Activated naive CD4-positive, alpha-beta T cell treated with anti-CD3 and anti-CD28 coated beads, Interleukin-2, amount 50 U/mL, for 24 hours (primary cell): ENCODE measurements around the gene TFE3.

Experiments used
- H3K27ac Mint-ChIP-seq: one replicate; pipeline ENCODE4 v1.8.0; 2021; ENCODE audit warnings: mild to moderate bottlenecking, mixed read lengths
- H3K27me3 Mint-ChIP-seq: one replicate; pipeline ENCODE4 v1.8.0; 2021; ENCODE audit warnings: mixed read lengths
- H3K36me3 Mint-ChIP-seq: one replicate; pipeline ENCODE4 v1.8.0; 2021; ENCODE audit warnings: mixed read lengths
- H3K4me1 Mint-ChIP-seq: one replicate; pipeline ENCODE4 v1.8.0; 2021; ENCODE audit warnings: mixed read lengths
- H3K4me3 Mint-ChIP-seq: one replicate; pipeline ENCODE4 v1.8.0; 2021; ENCODE audit warnings: mild to moderate bottlenecking, mixed read lengths
- H3K9me3 Mint-ChIP-seq: one replicate; pipeline ENCODE4 v1.8.0; 2021; ENCODE audit warnings: mixed read lengths

The TFE3 gene, protein sequence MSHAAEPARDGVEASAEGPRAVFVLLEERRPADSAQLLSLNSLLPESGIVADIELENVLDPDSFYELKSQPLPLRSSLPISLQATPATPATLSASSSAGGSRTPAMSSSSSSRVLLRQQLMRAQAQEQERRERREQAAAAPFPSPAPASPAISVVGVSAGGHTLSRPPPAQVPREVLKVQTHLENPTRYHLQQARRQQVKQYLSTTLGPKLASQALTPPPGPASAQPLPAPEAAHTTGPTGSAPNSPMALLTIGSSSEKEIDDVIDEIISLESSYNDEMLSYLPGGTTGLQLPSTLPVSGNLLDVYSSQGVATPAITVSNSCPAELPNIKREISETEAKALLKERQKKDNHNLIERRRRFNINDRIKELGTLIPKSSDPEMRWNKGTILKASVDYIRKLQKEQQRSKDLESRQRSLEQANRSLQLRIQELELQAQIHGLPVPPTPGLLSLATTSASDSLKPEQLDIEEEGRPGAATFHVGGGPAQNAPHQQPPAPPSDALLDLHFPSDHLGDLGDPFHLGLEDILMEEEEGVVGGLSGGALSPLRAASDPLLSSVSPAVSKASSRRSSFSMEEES

DNA sequence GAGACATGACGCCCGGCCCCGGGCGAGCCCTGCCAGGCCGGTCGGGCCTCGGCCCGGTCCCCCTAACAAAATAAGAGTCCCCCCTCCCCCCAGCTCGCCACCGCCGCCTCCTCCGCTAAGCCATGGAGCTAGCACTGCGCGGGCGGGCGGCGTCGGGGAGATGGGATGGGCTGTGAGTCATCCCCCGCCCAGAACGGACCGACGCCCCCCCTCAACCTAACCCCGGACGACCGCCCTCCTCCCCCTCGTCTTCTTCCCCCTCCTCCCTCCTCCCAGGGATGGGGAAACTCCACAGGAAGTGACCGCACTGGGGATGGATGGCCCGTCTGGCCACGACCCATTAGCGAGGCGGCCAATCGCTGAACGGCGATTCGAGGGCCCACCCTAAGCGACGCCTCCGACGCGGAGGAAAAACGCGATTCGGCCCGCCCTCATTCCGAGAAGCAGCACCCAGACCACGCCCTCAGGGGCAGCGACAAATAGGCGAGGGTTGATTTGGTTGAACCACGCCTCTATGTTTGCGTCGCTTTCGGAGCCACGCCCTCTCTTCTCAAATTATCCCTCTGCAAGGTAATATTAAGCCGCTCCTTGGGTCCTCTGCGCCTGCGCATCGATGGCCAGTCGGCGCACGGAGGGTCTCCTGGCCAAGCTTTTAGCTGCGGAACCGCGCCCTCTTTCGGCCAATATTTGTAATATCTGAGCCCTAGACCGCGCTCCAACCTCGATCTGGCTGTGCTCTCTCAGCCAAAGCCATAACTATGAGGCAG, at the start of gene TFE3:
Gene TFE3 (minus strand): TSS at position 138 of the 767 bp plus-strand sequence. CDS start 131 bp downstream, at position 7.
- no peaks in the 10 kb centered on the region for H3K27me3 Mint-ChIP-seq
- H3K4me1 Mint-ChIP-seq, result peaks cover 32% of the 10 kb centered on the region
- H3K4me3 Mint-ChIP-seq, result peak within 1 kb of the TSS; percentile 90
- peak within 1 kb of the TSS; percentile 93 for H3K27ac Mint-ChIP-seq
- no peaks in the 10 kb centered on the region for H3K36me3 Mint-ChIP-seq
- H3K9me3 Mint-ChIP-seq, result no peaks in the 10 kb centered on the region

DNA sequence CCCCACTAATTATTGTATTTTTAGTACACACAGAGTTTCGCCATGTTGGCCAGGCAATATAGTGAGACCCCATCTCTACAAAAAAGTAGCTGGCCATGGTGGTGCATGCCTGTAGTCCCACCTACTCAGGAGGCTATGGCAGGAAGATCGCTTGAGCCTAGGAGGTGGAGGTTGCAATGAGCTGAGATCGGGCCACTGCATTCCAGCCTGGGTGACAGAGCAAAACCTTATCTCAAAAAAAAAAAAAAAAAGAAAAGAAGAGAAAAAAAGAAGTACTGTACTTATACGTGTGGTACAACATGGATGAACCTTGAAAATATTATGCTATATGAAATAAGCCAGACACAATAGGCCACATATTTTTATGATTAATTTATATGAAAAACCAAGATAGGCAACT, 46.4 kb upstream of the TFE3 start:
- no peak overlapping the region for H3K4me3 Mint-ChIP-seq
- H3K4me1 Mint-ChIP-seq, result no peaks in the 10 kb centered on the region
- no peak overlapping the region for H3K27ac Mint-ChIP-seq
- no peaks in the 10 kb centered on the region for H3K27me3 Mint-ChIP-seq
- H3K9me3 Mint-ChIP-seq, result no peaks in the 10 kb centered on the region
- no peaks in the 10 kb centered on the region for H3K36me3 Mint-ChIP-seq

DNA sequence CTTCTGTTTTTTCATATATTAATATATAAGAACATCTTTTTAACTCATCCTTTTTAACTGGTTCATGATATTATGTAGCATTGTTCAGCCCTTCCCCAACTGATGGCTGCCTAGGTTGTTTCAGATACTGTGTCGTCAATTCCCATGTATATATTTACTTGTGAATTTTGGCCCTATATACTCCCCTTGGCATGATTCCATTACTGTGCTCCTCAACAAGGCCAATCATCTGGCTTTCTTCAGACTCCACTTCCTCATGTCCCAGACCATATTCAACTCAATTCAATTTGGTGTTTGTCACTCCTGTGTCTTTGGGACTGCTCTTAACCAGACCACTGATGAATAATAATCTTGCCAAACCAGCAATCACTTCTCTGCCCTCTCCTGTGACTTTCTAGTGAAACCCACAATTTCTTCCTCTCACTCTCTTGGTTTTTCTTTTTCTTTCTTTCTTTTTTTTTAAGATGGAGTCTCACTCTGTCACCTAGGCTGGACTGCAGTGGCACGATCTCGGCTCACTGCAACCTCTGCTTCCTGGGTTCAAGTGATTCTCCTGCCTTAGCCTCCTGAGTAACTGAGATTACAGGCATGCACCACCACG, 39.2 kb upstream of the TFE3 start:
- H3K4me1 Mint-ChIP-seq, result peaks cover 10% of the 10 kb centered on the region
- H3K27ac Mint-ChIP-seq, result no peak overlapping the region

DNA sequence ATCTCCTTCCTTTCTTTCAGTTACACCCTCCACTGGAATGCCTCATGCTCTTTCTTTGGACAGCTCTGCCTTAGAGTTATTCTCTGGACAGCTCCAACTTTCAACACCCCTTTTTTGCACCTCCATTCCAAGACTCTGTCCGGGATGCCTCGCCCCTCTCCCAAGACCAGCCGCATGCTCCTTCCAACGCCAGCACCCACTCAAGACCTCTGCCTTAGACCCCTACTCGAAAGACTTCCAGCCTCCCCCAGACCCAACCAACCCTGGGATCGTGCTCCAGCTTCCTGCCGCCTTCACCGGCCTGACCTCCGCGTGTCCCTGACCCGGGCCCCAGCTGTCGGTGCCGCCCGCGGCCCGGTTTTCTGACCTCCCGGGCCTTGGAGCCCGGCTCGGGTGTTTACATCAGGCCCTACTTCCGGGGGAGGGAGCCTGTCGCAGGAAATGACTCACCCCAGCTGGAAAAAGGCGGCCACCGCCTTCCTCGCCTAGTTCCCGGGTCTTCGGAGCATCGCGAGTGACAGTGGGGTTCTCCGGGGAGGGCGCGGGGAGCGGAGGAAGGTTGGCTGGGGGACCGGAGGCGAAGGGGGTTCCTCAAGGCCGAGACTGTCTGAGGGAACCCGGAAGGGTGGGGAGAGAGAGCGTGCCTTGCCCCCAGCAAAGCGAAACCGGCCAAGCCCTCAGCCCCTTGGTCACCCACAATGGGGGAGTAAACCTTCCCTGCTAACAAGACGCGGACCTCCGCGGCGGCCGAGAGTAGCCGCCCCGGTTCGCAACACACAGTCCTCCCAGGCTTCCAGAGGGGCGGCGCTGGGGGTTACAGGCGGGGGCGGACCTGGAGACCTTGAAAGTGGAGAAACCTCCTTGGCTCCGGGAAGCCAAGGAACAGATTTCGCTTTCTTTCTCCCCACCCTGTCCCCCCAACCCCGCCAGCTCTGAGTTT, 36.6 kb upstream of the TFE3 start, which contains the start of gene WDR45:
Gene WDR45 (minus strand): TSS at position 399 of the 940 bp plus-strand sequence. CDS start 1,792 bp downstream, outside the sequence.
- H3K4me3 Mint-ChIP-seq, result peak within 1 kb of the TSS; percentile 94
- H3K36me3 Mint-ChIP-seq, result no peaks in the 10 kb centered on the region
- H3K4me1 Mint-ChIP-seq, result peaks cover 10% of the 10 kb centered on the region
- no peaks in the 10 kb centered on the region for H3K9me3 Mint-ChIP-seq
- H3K27me3 Mint-ChIP-seq, result no peaks in the 10 kb centered on the region
- peak within 1 kb of the TSS; percentile 98 for H3K27ac Mint-ChIP-seq

More for the DNA sequence above, 39.2 kb upstream of the TFE3 start:
- no peaks in the 10 kb centered on the region for H3K9me3 Mint-ChIP-seq
- H3K27me3 Mint-ChIP-seq, result no peaks in the 10 kb centered on the region
- H3K36me3 Mint-ChIP-seq, result no peaks in the 10 kb centered on the region
- H3K4me3 Mint-ChIP-seq, result peak overlapping the region; percentile 33

DNA sequence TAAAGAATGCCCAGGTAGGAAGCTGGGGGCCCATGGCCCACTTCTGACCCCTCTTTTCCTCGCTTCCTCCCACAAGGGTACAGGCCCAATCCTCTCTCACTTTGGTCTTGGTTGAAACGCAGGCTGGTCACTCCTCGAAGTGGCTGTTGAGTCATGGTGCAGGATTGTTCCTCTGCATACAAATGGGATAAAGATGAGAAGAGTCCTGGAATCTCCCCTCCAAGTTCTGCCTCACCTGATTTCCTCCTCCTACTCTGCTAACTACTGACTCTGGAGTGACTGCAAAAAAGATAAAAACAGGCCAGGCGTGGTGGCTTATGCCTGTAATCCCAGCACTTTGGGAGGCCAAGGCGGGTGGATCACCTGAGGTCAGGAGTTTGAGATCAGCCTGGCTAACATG, 34.8 kb upstream of the TFE3 start:
- Mint-ChIP-seq H3K27me3 (no peaks in the 10 kb centered on the region), H3K27ac (no peak overlapping the region), H3K4me1 (peaks cover 16% of the 10 kb centered on the region), H3K9me3 (no peaks in the 10 kb centered on the region), H3K4me3 (no peak overlapping the region), H3K36me3 (no peaks in the 10 kb centered on the region)

DNA sequence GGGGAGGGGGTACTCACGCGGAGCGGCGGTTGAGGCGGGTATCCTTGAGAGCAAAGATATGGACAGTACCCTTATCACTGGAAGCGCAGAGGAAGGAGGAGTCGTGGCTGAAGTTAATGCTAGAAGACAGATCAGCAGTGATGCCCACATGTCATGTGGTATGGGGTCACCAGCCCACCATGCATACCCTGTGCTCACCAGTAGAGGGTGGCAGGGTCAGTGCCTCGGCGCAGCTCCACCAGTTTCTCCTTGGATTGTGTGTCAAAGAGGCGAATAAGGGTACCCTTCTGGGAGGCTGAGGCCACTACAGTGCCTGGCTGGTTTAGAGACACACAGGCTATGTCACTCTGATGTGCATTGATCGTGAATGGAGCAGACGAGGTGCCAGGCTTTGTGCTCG, 32.2 kb upstream of the TFE3 start:
- no peaks in the 10 kb centered on the region for H3K9me3 Mint-ChIP-seq
- H3K27me3 Mint-ChIP-seq, result no peaks in the 10 kb centered on the region
- no peak overlapping the region for H3K4me3 Mint-ChIP-seq
- H3K27ac Mint-ChIP-seq, result no peak overlapping the region
- no peaks in the 10 kb centered on the region for H3K36me3 Mint-ChIP-seq
- H3K4me1 Mint-ChIP-seq, result peaks cover 26% of the 10 kb centered on the region

DNA sequence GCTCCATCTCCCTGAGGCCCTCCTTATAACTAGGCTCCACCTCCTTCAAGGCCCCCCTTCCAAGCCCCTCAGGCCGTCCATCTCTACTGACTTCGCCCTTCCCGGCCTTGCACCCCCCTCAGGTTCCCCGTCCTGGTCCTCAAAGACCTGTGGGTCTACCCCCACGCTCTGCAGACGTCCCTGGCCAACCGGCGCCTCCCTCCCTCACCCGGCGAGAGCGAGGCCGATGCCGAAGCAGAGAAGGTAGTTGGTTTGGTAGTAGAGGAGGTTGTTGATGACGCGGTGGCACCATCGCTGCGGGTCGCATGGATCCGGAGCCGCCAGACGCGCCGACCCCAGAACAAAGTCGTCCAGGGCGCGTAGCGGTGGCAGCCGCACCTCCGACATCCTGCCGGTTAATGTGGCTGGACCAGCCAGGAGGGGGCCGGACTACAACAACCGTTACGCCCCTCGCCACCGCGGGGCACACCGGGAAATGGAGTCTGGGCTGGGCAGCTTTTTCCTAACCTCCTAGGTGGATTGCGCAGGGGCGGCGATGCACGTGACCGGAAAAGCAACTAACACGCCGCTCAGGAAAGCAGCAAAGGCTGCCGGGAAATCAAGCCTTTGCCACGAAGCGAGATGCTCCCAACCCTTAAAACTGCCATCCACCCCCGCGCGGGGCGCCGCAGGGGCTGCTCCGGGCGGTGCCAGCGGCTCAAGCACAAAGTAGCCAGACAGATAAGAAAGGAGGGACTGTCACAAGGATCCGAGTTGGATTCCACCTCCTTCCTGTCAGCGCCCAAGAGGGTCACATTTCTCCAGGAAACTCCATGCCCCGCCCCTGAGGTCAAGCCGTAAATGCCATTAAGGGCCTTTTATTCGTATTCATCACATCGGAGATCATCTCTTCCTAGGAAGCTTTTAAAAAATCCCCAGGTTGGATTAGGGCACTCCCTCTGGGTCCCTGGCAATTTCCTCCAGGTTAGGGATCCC, 30.7 kb upstream of the TFE3 start, which contains the start of gene PRAF2:
Gene PRAF2 (minus strand): TSS at position 402 of the 975 bp plus-strand sequence. CDS start 15 bp downstream, at position 387.
- H3K4me1 Mint-ChIP-seq, result peaks cover 20% of the 10 kb centered on the region
- no peaks in the 10 kb centered on the region for H3K9me3 Mint-ChIP-seq
- no peaks in the 10 kb centered on the region for H3K36me3 Mint-ChIP-seq
- no peaks in the 10 kb centered on the region for H3K27me3 Mint-ChIP-seq
- peak within 1 kb of the TSS; percentile 84 for H3K4me3 Mint-ChIP-seq
- peak within 1 kb of the TSS; percentile 77 for H3K27ac Mint-ChIP-seq

DNA sequence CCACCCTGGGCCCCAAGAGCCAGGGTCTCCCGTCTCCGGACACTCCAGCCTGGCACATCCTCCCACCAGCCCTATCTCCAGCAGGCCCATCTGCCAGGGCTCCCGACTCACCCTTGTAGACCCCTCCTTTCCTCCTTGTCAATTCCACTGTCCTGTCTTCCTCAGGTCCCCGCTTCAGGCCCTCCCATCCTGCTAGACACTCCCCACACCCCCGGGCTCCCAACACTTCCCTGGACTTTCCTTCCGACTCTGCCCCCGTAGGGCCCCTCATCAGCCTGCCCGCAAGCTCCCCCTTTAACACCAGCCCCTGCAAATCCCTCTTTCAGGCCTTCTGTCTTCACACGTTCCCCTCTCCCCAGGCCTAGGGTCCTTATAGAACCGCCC, 29.5 kb upstream of the TFE3 start:
- Mint-ChIP-seq H3K9me3 (no peaks in the 10 kb centered on the region), H3K36me3 (no peaks in the 10 kb centered on the region), H3K4me3 (peak overlapping the region; percentile 84), H3K4me1 (peaks cover 16% of the 10 kb centered on the region), H3K27ac (no peak overlapping the region), H3K27me3 (no peaks in the 10 kb centered on the region)

DNA sequence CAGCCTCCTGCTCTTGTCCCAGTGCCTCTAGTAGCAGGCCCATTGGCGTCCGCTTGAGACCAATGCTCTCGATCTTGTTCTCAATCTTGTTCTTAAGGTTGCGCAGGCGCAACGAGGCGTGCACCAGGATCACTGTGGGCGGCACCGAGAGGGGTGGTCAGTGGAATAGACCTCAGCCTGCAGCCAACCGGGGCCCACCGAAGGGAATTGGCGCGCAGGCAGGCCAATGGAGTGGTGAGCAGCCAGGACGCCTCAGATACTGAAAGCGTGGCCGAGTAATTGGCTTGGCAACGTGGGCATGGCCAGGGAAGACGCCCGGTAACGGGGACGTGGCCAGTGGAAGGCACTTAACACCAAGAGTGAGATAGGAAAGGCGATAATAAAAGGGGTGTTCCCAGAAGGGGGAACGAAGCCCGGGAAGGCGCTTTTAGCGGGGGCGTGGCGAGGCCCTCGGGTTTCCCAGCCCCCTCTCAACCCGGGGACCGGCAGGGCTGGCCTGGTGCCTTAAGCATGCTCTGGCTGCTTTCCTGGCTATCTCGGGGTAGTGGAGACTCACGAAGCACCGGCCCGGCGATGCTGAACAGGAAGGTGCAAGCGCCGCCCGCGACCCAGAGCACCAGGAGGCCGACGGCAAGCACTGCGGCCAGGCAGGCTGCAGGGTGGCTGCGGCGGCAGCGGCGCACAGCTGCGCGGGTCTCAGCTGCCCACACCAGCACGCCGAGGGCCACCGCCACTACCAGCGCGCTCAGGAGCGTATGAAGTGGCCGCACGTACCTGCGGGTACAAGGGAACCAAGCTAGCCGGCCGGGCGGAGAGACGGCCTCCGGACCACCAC, 28.9 kb upstream of the TFE3 start:
- no peaks in the 10 kb centered on the region for H3K27me3 Mint-ChIP-seq
- no peaks in the 10 kb centered on the region for H3K9me3 Mint-ChIP-seq
- H3K4me3 Mint-ChIP-seq, result peak overlapping the region; percentile 42
- H3K4me1 Mint-ChIP-seq, result peaks cover 16% of the 10 kb centered on the region
- no peak overlapping the region for H3K27ac Mint-ChIP-seq
- no peaks in the 10 kb centered on the region for H3K36me3 Mint-ChIP-seq

DNA sequence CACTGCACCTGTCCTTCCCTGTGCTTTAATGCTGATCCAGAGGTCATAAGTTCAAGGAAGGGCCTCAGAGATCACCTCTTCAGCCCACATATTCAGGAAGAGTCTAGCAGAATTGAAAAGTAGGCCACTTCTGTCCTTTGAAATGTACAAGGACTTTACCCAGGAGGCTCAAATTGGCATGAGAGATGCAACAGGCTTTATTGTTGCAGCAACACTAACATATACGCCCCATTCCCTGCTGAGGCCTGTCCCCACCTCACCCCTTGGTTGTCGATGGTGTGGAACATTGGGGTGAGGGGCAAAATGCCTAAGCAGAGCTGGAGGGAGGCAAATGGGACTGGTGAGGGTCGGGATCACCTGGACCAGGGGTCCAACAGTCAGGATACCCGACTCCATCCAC, 27.8 kb upstream of the TFE3 start:
- Mint-ChIP-seq H3K36me3 (no peaks in the 10 kb centered on the region), H3K9me3 (no peaks in the 10 kb centered on the region), H3K27ac (no peak overlapping the region), H3K4me3 (peak overlapping the region; percentile 44), H3K4me1 (peaks cover 16% of the 10 kb centered on the region), H3K27me3 (no peaks in the 10 kb centered on the region)

DNA sequence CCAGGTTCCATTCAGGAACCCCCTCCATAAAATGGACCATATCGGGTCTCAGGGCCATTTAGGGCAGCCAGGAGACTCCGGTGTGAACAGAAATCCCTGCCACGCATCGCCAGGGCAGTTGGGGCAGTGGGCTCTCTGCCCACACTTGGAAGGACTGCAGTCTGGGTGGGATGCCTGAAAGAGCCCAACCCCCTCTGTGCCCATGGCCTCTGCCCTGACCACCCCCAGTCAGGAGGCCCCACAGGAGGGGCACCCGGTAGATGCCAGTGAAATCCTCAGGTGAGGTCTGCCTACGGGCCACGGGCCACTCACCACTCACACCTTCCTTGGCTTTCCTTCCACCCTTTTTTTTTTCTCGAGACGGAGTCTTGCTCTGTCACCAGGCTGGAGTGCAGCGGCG, 25.9 kb upstream of the TFE3 start:
- Mint-ChIP-seq H3K4me1 (peaks cover 16% of the 10 kb centered on the region), H3K27ac (no peak overlapping the region), H3K9me3 (no peaks in the 10 kb centered on the region), H3K4me3 (no peak overlapping the region), H3K27me3 (no peaks in the 10 kb centered on the region), H3K36me3 (no peaks in the 10 kb centered on the region)

DNA sequence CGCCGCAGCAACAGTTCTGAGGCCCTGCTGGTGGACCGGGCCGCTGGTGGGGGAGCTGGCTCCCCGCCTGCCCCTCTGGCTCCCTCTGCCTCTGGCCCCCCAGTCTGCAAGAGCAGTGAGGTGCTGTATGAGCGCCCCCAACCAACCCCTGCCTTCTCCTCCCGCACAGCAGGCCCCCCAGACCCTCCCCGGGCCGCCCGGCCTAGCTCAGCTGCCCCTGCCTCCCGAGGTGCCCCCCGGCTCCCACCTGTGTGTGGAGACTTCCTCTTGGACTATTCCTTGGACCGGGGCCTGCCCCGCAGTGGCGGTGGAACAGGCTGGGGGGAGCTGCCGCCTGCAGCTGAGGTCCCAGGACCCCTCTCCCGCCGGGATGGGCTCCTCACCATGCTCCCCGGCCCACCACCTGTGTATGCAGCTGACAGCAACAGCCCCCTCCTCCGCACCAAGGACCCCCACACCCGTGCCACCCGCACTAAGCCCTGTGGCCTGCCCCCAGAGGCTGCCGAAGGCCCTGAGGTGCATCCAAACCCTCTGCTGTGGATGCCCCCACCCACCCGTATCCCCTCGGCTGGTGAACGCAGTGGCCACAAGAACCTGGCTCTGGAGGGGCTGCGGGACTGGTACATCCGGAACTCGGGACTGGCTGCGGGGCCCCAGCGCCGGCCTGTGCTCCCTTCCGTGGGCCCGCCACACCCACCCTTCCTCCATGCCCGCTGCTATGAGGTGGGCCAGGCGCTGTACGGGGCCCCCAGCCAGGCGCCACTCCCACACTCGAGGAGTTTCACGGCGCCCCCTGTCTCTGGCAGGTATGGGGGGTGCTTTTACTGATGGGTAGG, 24.3 kb upstream of the TFE3 start:
- Mint-ChIP-seq H3K9me3 (no peaks in the 10 kb centered on the region), H3K27me3 (no peaks in the 10 kb centered on the region), H3K4me1 (peaks cover 8% of the 10 kb centered on the region), H3K36me3 (no peaks in the 10 kb centered on the region), H3K27ac (no peak overlapping the region), H3K4me3 (no peak overlapping the region)
